ENCODE data around the gene DDX31.
"Not testable (repeated sequence)": the region's sequence is repeated elsewhere in the genome, so short reads cannot be mapped to it uniquely, and the experiment has no call there.

Gene DDX31

GRCh38 chr9:132572921-132573320 is 96.9 kb downstream of the DDX31 start:
- peak; percentile 63 for DNase-seq

GRCh38 chr9:132571806-132572600 is 97.8 kb downstream of the DDX31 start:
- DNase-seq: no peak

- DNase-seq: not testable (repeated sequence)
These were observed 101.0 kb downstream of the DDX31 start for GRCh38 chr9:132568787-132569186.

- DNase-seq: no peak
These were observed 105.3 kb downstream of the DDX31 start for GRCh38 chr9:132564526-132564925.

GRCh38 chr9:132562306-132562573 is 107.5 kb downstream of the DDX31 start:
- DNase-seq: no peak

GRCh38 chr9:132560616-132561202 is 109.1 kb downstream of the DDX31 start:
- DNase-seq: no peak

- no peak for DNase-seq
These were observed 110.1 kb downstream of the DDX31 start for GRCh38 chr9:132559711-132560110.

- DNase-seq: no peak
These were observed 112.6 kb downstream of the DDX31 start for GRCh38 chr9:132557159-132557558.

- DNase-seq: no peak
These were observed 113.1 kb downstream of the DDX31 start for GRCh38 chr9:132556714-132557113.

GRCh38 chr9:132556235-132556634 is 113.5 kb downstream of the DDX31 start:
- DNase-seq: no peak

GRCh38 chr9:132555528-132555927 is 114.3 kb downstream of the DDX31 start:
- DNase-seq: no peak

- no peak for DNase-seq
These were observed 115.0 kb downstream of the DDX31 start for GRCh38 chr9:132554755-132555154.

GRCh38 chr9:132552041-132552440 is 117.7 kb downstream of the DDX31 start:
- no peak for DNase-seq

GRCh38 chr9:132551556-132551955 is 118.2 kb downstream of the DDX31 start:
- DNase-seq: no peak

- DNase-seq: no peak
These were observed 120.8 kb downstream of the DDX31 start for GRCh38 chr9:132548751-132549640.

GRCh38 chr9:132547976-132548730 is 121.6 kb downstream of the DDX31 start:
- DNase-seq: no peak

- DNase-seq: no peak
These were observed 122.3 kb downstream of the DDX31 start for GRCh38 chr9:132547436-132547835.

GRCh38 chr9:132547052-132547431 is 122.7 kb downstream of the DDX31 start:
- DNase-seq: no peak

GRCh38 chr9:132546148-132547051 is 123.4 kb downstream of the DDX31 start:
- no peak for DNase-seq

GRCh38 chr9:132545578-132545977 is 124.2 kb downstream of the DDX31 start:
- no peak for DNase-seq

- DNase-seq: no peak
These were observed 125.8 kb downstream of the DDX31 start for GRCh38 chr9:132543960-132544359.

GRCh38 chr9:132543251-132543650 is 126.5 kb downstream of the DDX31 start:
- DNase-seq: no peak

All from NCI-H226 (cell line).